C4-2B (cell line): ENCODE results near the gene PGBD5.

Experiments
- H3K27ac ChIP-seq: fragments of 450-650 bp; 2 replicates; pipeline ENCODE4 v1.5.1; 2017
- CTCF ChIP-seq: fragments of 450-650 bp; conservative IDR thresholded peaks from 2 replicates; pipeline ENCODE4 v1.5.1; 2017; ENCODE audit warnings: mild to moderate bottlenecking
- ZFX ChIP-seq: fragments of 450-650 bp; IDR thresholded peaks from 2 replicates; pipeline ENCODE4 v1.6.1; 2017

Gene PGBD5

DNA sequence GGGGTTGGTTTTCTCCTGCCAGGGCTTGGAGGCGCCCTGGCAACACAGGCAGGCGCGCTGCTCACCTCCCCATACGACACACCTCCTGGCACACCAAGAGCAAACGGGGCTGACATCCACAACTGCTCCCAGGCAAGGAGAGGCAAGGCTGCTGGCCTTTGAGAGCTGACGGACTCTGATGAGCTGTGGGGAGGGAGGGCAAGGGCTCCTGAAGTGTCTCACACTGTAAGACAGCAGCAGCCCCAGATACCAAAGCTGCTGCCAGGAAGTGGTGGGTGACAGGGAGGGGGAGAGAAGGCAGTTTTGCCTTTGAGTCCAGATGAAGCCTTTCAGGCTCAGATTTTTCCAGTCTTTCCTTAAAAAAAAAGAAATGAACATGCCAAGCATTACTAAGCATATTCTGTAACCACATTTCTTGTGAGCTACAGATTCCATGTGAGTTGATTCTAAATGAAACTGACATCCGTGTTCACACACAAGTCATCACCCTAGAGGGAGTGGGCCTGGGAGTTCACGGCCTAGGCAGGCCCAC, 24.3 kb downstream of the PGBD5 start:
- no peak overlapping the region for H3K27ac ChIP-seq
- no peak for TF ChIP-seq ZFX
- no peak for TF ChIP-seq CTCF

GRCh38 chr1:230401101-230401500, 25.0 kb downstream of the PGBD5 start:
- TF ChIP-seq CTCF (no peak), ZFX (no peak)
- no peak overlapping the region for H3K27ac ChIP-seq

- H3K27ac ChIP-seq, result no peak overlapping the region
- TF ChIP-seq ZFX (no peak), CTCF (no peak)
Measured at GRCh38 chr1:230400007-230400344, 26.2 kb downstream of the PGBD5 start.

GRCh38 chr1:230399321-230400006, 26.7 kb downstream of the PGBD5 start:
- H3K27ac ChIP-seq, result no peak overlapping the region
- TF ChIP-seq CTCF (no peak), ZFX (no peak)

DNA sequence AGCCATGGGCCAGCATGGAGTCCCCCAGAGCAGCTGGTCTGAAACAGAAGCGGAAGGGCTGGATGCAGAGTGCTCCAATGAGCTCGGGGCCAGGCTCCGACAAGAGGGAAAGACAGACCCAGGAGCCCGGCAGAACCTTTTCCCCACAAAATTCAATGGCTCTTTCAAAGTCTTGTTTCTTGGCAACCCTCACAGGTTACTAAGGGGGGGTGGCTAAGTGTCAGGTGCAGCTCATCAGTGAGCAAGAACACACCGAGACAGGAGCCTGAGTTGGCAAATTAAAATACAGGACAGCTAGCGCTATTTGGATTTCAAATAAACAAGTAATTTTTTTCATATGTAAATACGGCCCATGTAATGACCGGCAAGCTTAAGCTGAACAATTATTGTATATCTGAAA, 27.3 kb downstream of the PGBD5 start:
- TF ChIP-seq ZFX (no peak), CTCF (no peak)
- H3K27ac ChIP-seq, result no peak overlapping the region

- TF ChIP-seq ZFX, result no peak
- no peak for TF ChIP-seq CTCF
Measured at GRCh38 chr1:230396966-230397365, 29.2 kb downstream of the PGBD5 start.

DNA sequence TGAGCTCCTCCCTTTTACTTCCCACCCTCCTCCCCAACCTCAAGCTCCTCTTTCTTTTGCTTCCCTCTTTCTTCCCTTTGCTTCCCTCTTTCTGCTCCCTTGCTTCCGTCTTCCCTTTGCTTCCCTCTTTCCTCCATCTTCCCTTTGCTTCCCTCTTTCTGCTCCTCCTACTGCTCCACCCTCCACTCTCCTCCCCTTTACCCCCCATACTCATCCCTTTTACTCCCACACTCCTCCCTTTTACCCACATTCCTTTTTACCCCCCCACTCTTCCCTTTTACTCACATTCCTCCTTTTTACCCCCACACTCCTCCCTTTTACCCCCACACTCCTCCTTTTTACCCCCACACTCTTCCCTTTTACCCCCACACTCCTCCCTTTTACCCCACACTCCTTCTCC, 30.2 kb downstream of the PGBD5 start:
- no peak overlapping the region for H3K27ac ChIP-seq

More at GRCh38 chr1:230396966-230397365, 29.2 kb downstream of the PGBD5 start:
- no peak overlapping the region for H3K27ac ChIP-seq

More for the DNA sequence above, 30.2 kb downstream of the PGBD5 start:
- no peak for TF ChIP-seq CTCF
- TF ChIP-seq ZFX, result no peak
